ENCODE data around the gene R3HDM1.

GRCh38 chr2:135620198-135620597 is 88.9 kb downstream of the R3HDM1 start:
- TF ChIP-seq POLR2AphosphoS5 (IDR thresholded peaks at IDR 0.05) (no peak), CTCF (IDR thresholded peaks at IDR 0.05) (no peak)

Measured in prostate gland (tissue), 2 donors.